ENCODE results near the gene MAP1LC3B2. TPM values are rescaled to one million over a fixed set of nuclear protein-coding genes. Genes with fewer than 3 reads are reported as not detected.

Gene MAP1LC3B2
- total RNA-seq, 1 experiment from 2014 or later, result 1.5 TPM

DNA sequence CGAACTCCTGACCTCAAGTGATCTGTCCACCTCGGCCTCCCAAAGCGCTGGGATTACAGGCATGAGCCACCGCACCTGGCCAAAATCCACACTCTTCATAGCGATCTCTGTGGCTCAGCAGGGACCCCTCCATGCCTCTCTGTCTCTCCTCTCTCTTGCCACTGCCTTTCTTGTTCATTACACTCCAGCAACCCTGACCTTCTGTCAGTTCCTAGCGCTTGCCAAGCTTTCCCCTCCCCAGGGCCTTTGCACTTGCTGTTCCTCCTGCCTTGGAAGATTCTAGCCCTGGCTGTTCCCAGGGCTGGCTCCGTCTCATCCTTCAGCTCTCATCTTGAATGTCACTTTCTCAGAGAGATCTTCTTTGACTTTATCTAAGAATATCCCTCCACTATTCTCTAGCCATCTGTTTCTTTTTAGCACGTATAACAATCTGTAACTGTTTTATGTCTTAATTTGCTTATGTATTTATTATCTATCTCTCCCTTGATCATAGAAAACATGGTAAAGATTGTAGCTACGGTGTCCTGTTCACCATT is 38.9 kb upstream of the MAP1LC3B2 start:
- WGBS (ENCODE audit: extremely low coverage, insufficient read length, low lambda C conversion rate), result no CpG with 5 or more reads among the region's 9 CpGs

More for the DNA sequence above, 38.9 kb upstream of the MAP1LC3B2 start:
- H2BK20ac ChIP-seq (ENCODE audit: low read depth, low read length, poor library complexity, severe bottlenecking), result no peak overlapping the region
- H3K23ac ChIP-seq (ENCODE audit: insufficient read length, low read depth, low read length), result no peak overlapping the region
- no peaks in the 10 kb centered on the region for H3K23me2 ChIP-seq (ENCODE audit: insufficient read length, low read depth, low read length, poor library complexity, severe bottlenecking)
- no peak overlapping the region for H4K5ac ChIP-seq (ENCODE audit: insufficient read length, low read depth, low read length)
- H3K4me3 Mint-ChIP-seq, result no peak overlapping the region
- H3K9me3 Mint-ChIP-seq, result no peaks in the 10 kb centered on the region
- no peak overlapping the region for H3K9ac ChIP-seq (ENCODE audit: extremely low read depth, insufficient read length, low read length)
- no peak overlapping the region for H2BK15ac ChIP-seq (ENCODE audit: low read depth, low read length)
- no peak overlapping the region for H3K14ac ChIP-seq (ENCODE audit: insufficient read depth, low read length)
- no peak for DNase-seq
- H3T11ph ChIP-seq (ENCODE audit: low read length), result no peak overlapping the region
- H3K27me3 ChIP-seq (ENCODE audit: insufficient read depth, low read length), result no peaks in the 10 kb centered on the region
- no peaks in the 10 kb centered on the region for H3K79me1 ChIP-seq (ENCODE audit: insufficient read depth, low read depth, low read length, poor library complexity, severe bottlenecking)
- no peaks in the 10 kb centered on the region for H3K79me2 ChIP-seq (ENCODE audit: insufficient read depth, low read length)
- no peak overlapping the region for H2BK120ac ChIP-seq (ENCODE audit: low read depth, low read length, poor library complexity, severe bottlenecking)
- H3K18ac ChIP-seq (ENCODE audit: insufficient read length, low read depth, low read length), result no peak overlapping the region
- peaks cover 2% of the 10 kb centered on the region; the same call in 1 of the 2 replicates for H3K4me1 ChIP-seq (ENCODE audit: insufficient read depth, low read length)
- H2BK12ac ChIP-seq (ENCODE audit: insufficient read length, low read depth, low read length), result no peak overlapping the region
- H2AFZ ChIP-seq (ENCODE audit: low read length), result no peak overlapping the region
- H3K27me3 Mint-ChIP-seq (ENCODE audit: low read depth), result peaks cover 64% of the 10 kb centered on the region
- no peaks in the 10 kb centered on the region for H3K36me3 Mint-ChIP-seq (ENCODE audit: insufficient read depth in 1 of 3, low read depth in 3 of 3)
- H3K56ac ChIP-seq (ENCODE audit: insufficient read length, low read depth, low read length), result no peak overlapping the region
- no peak overlapping the region for H3K27ac ChIP-seq (ENCODE audit: insufficient read length, low read depth, low read length)
- no peak overlapping the region for H3K4ac ChIP-seq (ENCODE audit: low read depth, low read length)
- H3K4me1 Mint-ChIP-seq, result peaks cover 41 to 46% of the 10 kb centered on the region in 2 experiments
- H4K20me1 ChIP-seq (ENCODE audit: control insufficient read depth, insufficient read depth, insufficient read length), result no peaks in the 10 kb centered on the region
- H4K8ac ChIP-seq (replicated peaks; ENCODE audit: insufficient read length, low read depth, low read length), result no peak overlapping the region
- no peak overlapping the region for H2AK5ac ChIP-seq (ENCODE audit: insufficient read length, low read length)
- H4K91ac ChIP-seq (ENCODE audit: insufficient read length, low read depth, low read length), result no peak overlapping the region
- no peak overlapping the region for H3K27ac Mint-ChIP-seq
- no peaks in the 10 kb centered on the region for H3K9me3 ChIP-seq (ENCODE audit: control insufficient read depth, low read depth, low read length)
- H3K4me2 ChIP-seq (ENCODE audit: insufficient read depth, insufficient read length, low read length), result no peak overlapping the region
- TF ChIP-seq, protein P1, sequence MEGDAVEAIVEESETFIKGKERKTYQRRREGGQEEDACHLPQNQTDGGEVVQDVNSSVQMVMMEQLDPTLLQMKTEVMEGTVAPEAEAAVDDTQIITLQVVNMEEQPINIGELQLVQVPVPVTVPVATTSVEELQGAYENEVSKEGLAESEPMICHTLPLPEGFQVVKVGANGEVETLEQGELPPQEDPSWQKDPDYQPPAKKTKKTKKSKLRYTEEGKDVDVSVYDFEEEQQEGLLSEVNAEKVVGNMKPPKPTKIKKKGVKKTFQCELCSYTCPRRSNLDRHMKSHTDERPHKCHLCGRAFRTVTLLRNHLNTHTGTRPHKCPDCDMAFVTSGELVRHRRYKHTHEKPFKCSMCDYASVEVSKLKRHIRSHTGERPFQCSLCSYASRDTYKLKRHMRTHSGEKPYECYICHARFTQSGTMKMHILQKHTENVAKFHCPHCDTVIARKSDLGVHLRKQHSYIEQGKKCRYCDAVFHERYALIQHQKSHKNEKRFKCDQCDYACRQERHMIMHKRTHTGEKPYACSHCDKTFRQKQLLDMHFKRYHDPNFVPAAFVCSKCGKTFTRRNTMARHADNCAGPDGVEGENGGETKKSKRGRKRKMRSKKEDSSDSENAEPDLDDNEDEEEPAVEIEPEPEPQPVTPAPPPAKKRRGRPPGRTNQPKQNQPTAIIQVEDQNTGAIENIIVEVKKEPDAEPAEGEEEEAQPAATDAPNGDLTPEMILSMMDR (conservative IDR thresholded peaks at IDR 0.05), result no peak
- H2BK5ac ChIP-seq (ENCODE audit: insufficient read length, low read length), result no peak overlapping the region
